Measurements from ENCODE around the gene SLCO3A1. TPM values are rescaled to one million over a fixed set of nuclear protein-coding genes. Genes with fewer than 3 reads are reported as not detected.

Gene SLCO3A1
- total RNA-seq, 4 donors from 2014 or later, result 12.1 to 22.3 (median 13.5) TPM

GRCh38 chr15:91909574-91909973 lies 56.1 kb downstream of the SLCO3A1 start:
- TF ChIP-seq CTCF (IDR thresholded peaks at IDR 0.05; ENCODE audit: low read depth), result no peak

GRCh38 chr15:91911844-91912243 lies 58.3 kb downstream of the SLCO3A1 start:
- TF ChIP-seq CTCF (IDR thresholded peaks at IDR 0.05; ENCODE audit: low read depth), result no peak

- no peak for TF ChIP-seq CTCF (IDR thresholded peaks at IDR 0.05; ENCODE audit: low read depth)
Measured at GRCh38 chr15:91912336-91912735, 58.8 kb downstream of the SLCO3A1 start.

- no peak for TF ChIP-seq CTCF (IDR thresholded peaks at IDR 0.05; ENCODE audit: low read depth)
Measured at GRCh38 chr15:91913560-91913959, 60.1 kb downstream of the SLCO3A1 start.

GRCh38 chr15:91915576-91915975 lies 62.1 kb downstream of the SLCO3A1 start:
- no peak for TF ChIP-seq CTCF (IDR thresholded peaks at IDR 0.05; ENCODE audit: low read depth)

GRCh38 chr15:91916051-91916450 lies 62.5 kb downstream of the SLCO3A1 start:
- TF ChIP-seq CTCF (IDR thresholded peaks at IDR 0.05; ENCODE audit: low read depth), result no peak

GRCh38 chr15:91917686-91918360 lies 64.3 kb downstream of the SLCO3A1 start:
- TF ChIP-seq CTCF (IDR thresholded peaks at IDR 0.05; ENCODE audit: low read depth), result no peak

All from subcutaneous adipose tissue (tissue), 4 donors.